Measurements from ENCODE around the gene PROCA1.

Gene PROCA1

GRCh38 chr17:28734712-28735241 is 23.1 kb upstream of the PROCA1 start:
- no peak for DNase-seq
- TF ChIP-seq, protein P1, sequence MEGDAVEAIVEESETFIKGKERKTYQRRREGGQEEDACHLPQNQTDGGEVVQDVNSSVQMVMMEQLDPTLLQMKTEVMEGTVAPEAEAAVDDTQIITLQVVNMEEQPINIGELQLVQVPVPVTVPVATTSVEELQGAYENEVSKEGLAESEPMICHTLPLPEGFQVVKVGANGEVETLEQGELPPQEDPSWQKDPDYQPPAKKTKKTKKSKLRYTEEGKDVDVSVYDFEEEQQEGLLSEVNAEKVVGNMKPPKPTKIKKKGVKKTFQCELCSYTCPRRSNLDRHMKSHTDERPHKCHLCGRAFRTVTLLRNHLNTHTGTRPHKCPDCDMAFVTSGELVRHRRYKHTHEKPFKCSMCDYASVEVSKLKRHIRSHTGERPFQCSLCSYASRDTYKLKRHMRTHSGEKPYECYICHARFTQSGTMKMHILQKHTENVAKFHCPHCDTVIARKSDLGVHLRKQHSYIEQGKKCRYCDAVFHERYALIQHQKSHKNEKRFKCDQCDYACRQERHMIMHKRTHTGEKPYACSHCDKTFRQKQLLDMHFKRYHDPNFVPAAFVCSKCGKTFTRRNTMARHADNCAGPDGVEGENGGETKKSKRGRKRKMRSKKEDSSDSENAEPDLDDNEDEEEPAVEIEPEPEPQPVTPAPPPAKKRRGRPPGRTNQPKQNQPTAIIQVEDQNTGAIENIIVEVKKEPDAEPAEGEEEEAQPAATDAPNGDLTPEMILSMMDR (IDR thresholded peaks at IDR 0.05) = no peak
- Mint-ChIP-seq H3K9me3 (no peaks in the 10 kb centered on the region), H3K36me3 (ENCODE audit: low read depth) (peaks cover 10% of the 10 kb centered on the region), H3K4me1 (peaks cover 16% of the 10 kb centered on the region), H3K4me3 (no peak overlapping the region), H3K27me3 (ENCODE audit: low read depth, poor library complexity) (no peaks in the 10 kb centered on the region), H3K27ac (no peak overlapping the region)

GRCh38 chr17:28733346-28733745 is 21.7 kb upstream of the PROCA1 start:
- H3K4me1 Mint-ChIP-seq = peaks cover 15% of the 10 kb centered on the region
- peaks cover 5% of the 10 kb centered on the region for H3K36me3 Mint-ChIP-seq (ENCODE audit: low read depth)
- TF ChIP-seq, protein P1 (IDR thresholded peaks at IDR 0.05) = no peak
- H3K27ac Mint-ChIP-seq = no peak overlapping the region
- H3K9me3 Mint-ChIP-seq = no peaks in the 10 kb centered on the region
- DNase-seq = no peak
- H3K27me3 Mint-ChIP-seq (ENCODE audit: low read depth, poor library complexity) = no peaks in the 10 kb centered on the region
- no peak overlapping the region for H3K4me3 Mint-ChIP-seq

DNA sequence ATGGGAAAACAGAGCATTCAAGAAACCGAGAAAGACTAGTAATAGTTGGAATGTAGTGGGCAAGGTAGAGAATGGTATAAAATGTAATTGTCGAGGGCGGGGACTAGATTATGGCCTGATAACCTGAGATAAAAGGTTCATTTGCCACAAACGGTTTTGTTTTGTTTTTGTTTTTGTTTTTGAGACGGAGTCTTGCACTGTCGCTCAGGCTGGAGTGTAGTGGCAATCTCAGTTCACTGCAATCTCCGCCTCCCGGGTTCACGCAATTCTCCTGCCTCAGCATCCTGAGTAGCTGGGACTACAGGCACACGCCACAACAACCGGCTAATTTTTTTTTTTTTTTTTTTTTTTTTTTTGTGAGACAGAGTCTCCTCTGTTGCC is 18.3 kb upstream of the PROCA1 start:
- no peak for DNase-seq
- H3K4me1 Mint-ChIP-seq = peaks cover 27% of the 10 kb centered on the region
- TF ChIP-seq, protein P1 (IDR thresholded peaks at IDR 0.05) = no peak
- peak overlapping the region; percentile 29 for H3K27ac Mint-ChIP-seq
- no peaks in the 10 kb centered on the region for H3K9me3 Mint-ChIP-seq
- no peaks in the 10 kb centered on the region for H3K36me3 Mint-ChIP-seq (ENCODE audit: low read depth)
- H3K4me3 Mint-ChIP-seq = no peak overlapping the region
- no peaks in the 10 kb centered on the region for H3K27me3 Mint-ChIP-seq (ENCODE audit: low read depth, poor library complexity)

- peaks cover 40% of the 10 kb centered on the region for H3K4me1 Mint-ChIP-seq
These were observed 16.9 kb upstream of the PROCA1 start, which contains the start of gene NEK8 for GRCh38 chr17:28728364-28729200. NEK8 (plus strand) TSS chr17:28728788; CDS start chr17:28728814, 26 bp downstream.

DNA sequence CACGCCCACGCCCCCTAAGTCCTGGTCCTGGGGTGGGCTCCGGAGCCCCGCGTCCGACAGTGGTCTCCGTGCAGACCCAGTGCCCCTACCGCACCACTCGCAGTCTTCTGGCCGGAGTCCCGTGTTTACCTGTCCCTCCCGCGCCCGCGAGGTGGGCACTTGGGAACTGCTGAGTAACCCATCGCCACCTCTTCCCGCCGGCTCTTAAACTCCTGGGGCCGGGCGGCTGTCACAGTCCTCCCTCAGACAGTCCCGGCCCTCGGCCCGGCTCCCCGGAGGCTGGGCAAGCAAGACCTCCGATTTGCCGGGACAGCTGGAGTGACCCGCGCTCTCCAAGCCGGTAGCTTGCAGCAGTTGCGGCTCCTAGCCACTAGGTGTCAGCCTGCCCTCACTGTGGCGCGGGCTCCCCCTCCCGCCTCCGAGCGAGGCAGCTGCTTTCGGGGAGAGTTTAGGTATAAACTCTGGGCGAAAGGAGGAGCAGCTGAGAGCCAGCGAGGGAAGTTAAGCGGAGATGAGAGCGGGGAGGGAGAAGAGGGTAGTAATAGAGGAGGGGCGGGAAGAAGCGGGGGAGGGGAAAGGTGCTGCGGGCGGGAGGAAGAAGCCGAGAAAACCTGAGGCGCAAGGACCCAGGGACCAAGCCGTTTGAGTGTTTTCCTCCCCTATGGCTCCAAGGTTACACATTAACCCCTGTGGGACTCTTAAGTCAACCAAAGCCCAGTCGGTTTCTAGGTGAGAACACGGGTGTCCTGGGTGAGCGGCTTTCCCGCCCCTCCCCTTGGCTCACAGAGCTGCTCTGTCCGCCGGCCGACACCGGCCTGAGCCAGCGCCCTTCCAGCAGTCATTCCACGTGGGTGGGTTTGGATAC is 15.2 kb upstream of the PROCA1 start:
- peaks cover 57% of the 10 kb centered on the region for H3K4me1 Mint-ChIP-seq
- peak overlapping the region; percentile 92 for H3K4me3 Mint-ChIP-seq
- H3K36me3 Mint-ChIP-seq (ENCODE audit: low read depth) = peaks cover 23% of the 10 kb centered on the region
- H3K27ac Mint-ChIP-seq = peak overlapping the region; percentile 96
- no peaks in the 10 kb centered on the region for H3K27me3 Mint-ChIP-seq (ENCODE audit: low read depth, poor library complexity)
- TF ChIP-seq, protein P1 (IDR thresholded peaks at IDR 0.05) = peak; percentile 98
- peak; percentile 97 for DNase-seq
- no peaks in the 10 kb centered on the region for H3K9me3 Mint-ChIP-seq

More at GRCh38 chr17:28728364-28729200, 16.9 kb upstream of the PROCA1 start, which contains the start of gene NEK8:
- H3K27me3 Mint-ChIP-seq (ENCODE audit: low read depth, poor library complexity) = no peaks in the 10 kb centered on the region
- peak within 1 kb of the TSS; percentile 96 for H3K27ac Mint-ChIP-seq
- peak within 1 kb of the TSS; percentile 92 for H3K4me3 Mint-ChIP-seq
- peak; percentile 97 for DNase-seq
- TF ChIP-seq, protein P1 (IDR thresholded peaks at IDR 0.05) = no peak
- H3K9me3 Mint-ChIP-seq = no peaks in the 10 kb centered on the region
- peaks cover 11% of the 10 kb centered on the region for H3K36me3 Mint-ChIP-seq (ENCODE audit: low read depth)

Data from nephron progenitor cell (in vitro differentiated cells).